CD1c-positive myeloid dendritic cell (primary cell): ENCODE results near the gene NMNAT2.

Experiments
- DNase-seq: peaks from one replicate; pipeline ENCODE4 v3.0.0-alpha.2; 2016; ENCODE audit errors: extremely low spot score

The NMNAT2 gene

GRCh38 chr1:183313063-183313462 is 105.1 kb downstream of the NMNAT2 start:
- no peak for DNase-seq

- no peak for DNase-seq
Observed at GRCh38 chr1:183310753-183311479, 107.3 kb downstream of the NMNAT2 start.

GRCh38 chr1:183308719-183309118 is 109.5 kb downstream of the NMNAT2 start:
- DNase-seq, result no peak

GRCh38 chr1:183306317-183307042 is 111.7 kb downstream of the NMNAT2 start:
- no peak for DNase-seq

GRCh38 chr1:183304440-183305107 is 113.6 kb downstream of the NMNAT2 start:
- DNase-seq, result no peak

- DNase-seq, result no peak
Observed at GRCh38 chr1:183303901-183304300, 114.3 kb downstream of the NMNAT2 start.

GRCh38 chr1:183303323-183303645 is 114.9 kb downstream of the NMNAT2 start:
- no peak for DNase-seq

GRCh38 chr1:183302452-183303322 is 115.5 kb downstream of the NMNAT2 start:
- DNase-seq, result no peak

- DNase-seq, result no peak
Observed at GRCh38 chr1:183301239-183301638, 116.9 kb downstream of the NMNAT2 start.

GRCh38 chr1:183300828-183301227 is 117.4 kb downstream of the NMNAT2 start:
- DNase-seq, result no peak

- no peak for DNase-seq
Observed at GRCh38 chr1:183300395-183300794, 117.8 kb downstream of the NMNAT2 start.

GRCh38 chr1:183296782-183297181 is 121.4 kb downstream of the NMNAT2 start:
- DNase-seq, result no peak

- no peak for DNase-seq
Observed at GRCh38 chr1:183295521-183295920, 122.7 kb downstream of the NMNAT2 start.

- no peak for DNase-seq
Observed at GRCh38 chr1:183293876-183294275, 124.3 kb downstream of the NMNAT2 start.

GRCh38 chr1:183293241-183293640 is 124.9 kb downstream of the NMNAT2 start:
- DNase-seq, result no peak

GRCh38 chr1:183291802-183292514 is 126.2 kb downstream of the NMNAT2 start:
- DNase-seq, result no peak

- DNase-seq, result no peak
Observed at GRCh38 chr1:183291216-183291762, 126.9 kb downstream of the NMNAT2 start.

- DNase-seq, result no peak
Observed at GRCh38 chr1:183290628-183291027, 127.6 kb downstream of the NMNAT2 start.

GRCh38 chr1:183289051-183289496 is 129.1 kb downstream of the NMNAT2 start:
- no peak for DNase-seq

- no peak for DNase-seq
Observed at GRCh38 chr1:183288583-183288982, 129.6 kb downstream of the NMNAT2 start.

- no peak for DNase-seq
Observed at GRCh38 chr1:183287191-183287675, 130.9 kb downstream of the NMNAT2 start.
